Ascending aorta (tissue), 2 donors: Measurements from ENCODE around the gene SH2D6. TPM values are rescaled to one million over a fixed set of nuclear protein-coding genes. Genes with fewer than 3 reads are reported as not detected.

Source experiments
- DNase-seq, 2 donors: peaks; one replicate each; pipeline ENCODE4 v3.0.0-alpha.2; 2019; ENCODE audit warnings: low spot score in 2 of 2
- H3K27ac ChIP-seq, 2 donors: fragments of 200-600 bp; sonication (generic); one replicate each; pipeline ENCODE4 v1.5.1; 2016 to 2017; ENCODE audit warnings: mild to moderate bottlenecking in 1 of 2
- H3K27me3 ChIP-seq: fragments of 200-600 bp; sonication (generic); one replicate; pipeline ENCODE4 v1.5.1; 2017
- H3K36me3 ChIP-seq, 2 donors: fragments of 200-600 bp; sonication (generic); one replicate each; pipeline ENCODE4 v1.5.1; 2016
- H3K4me1 ChIP-seq, 2 donors: fragments of 200-600 bp; sonication (generic); one replicate each; pipeline ENCODE4 v1.5.1; 2016 to 2017; ENCODE audit warnings: mild to moderate bottlenecking in 1 of 2
- H3K4me3 ChIP-seq, 2 donors: fragments of 200-600 bp; sonication (generic); one replicate each; pipeline ENCODE4 v1.5.1; 2016 to 2017; ENCODE audit warnings: mild to moderate bottlenecking in 1 of 2
- H3K9me3 ChIP-seq, 2 donors: fragments of 200-600 bp; sonication (generic); one replicate each; pipeline ENCODE4 v1.5.1; 2016
- intact Hi-C: fragments of 100-400 bp; cut with DNase I; formaldehyde crosslinking; loops from one replicate; pipeline ENCODE4 v1.15.1; 2023
- total RNA-seq: library from RNA; depleted of rRNA; stranded (reverse); fragments of >200 nt; gene quantifications from one replicate; pipeline ENCODE4 v1.1.0, GENCODE V29; 2016
- TF ChIP-seq, protein P1 (sequence below), 3 experiments: fragments of 200-600 bp in 2 of 3; fragments of 450-650 bp in 1 of 3; sonication (generic) in 2 of 3; IDR thresholded peaks; one replicate each; pipeline ENCODE4 v1.5.1; 2016 to 2019; ENCODE audit warnings: antibody characterized with exemption in 3 of 3, mild to moderate bottlenecking in 1 of 3, moderate library complexity in 1 of 3

The SH2D6 gene
- total RNA-seq, 1 donor from 2014 or later: not detected

DNA sequence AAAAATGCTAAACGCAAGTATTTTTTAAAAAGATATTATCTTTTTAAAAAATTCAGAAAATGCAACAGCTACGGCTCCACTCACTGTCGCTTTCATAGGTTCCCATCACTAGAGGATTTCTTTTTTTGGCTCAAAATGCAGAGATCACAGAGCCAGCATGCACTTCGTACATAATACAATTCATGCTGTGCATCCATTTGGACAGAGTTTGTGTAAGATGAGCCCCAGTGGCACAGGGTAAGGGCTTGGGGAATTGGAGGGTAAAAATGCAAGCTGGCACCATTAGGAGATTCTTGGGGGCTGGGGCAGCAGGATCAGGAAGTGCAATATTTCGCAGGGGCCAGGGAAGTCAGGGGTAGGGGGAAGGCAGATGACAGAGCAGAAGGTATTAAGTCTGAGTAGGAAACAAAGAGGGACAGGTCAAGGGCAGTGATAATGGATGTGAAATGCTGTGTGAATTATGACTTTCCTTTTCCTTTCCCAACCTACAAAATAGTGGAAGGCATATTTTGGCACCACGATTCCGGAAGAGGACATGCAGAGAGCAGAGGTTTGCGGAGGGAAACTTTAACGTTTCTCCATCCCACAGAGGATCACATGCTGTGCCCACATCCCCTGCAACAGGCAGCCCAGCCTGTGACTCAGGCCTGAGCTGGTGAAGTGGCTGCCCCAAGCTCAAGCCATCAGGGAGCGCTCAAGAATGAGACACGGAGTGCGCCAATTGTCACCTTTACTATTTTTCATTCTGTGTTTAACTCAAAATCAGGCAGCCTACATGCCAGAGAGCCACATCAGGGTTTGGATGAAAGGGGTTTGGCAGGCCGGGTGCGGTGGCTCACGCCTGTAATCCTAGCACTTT is 13.1 kb upstream of the SH2D6 start:
- Histone ChIP-seq H3K4me1 (peaks cover 0 to 10% of the 10 kb centered on the region in 2 donors), H3K27me3 (no peaks in the 10 kb centered on the region), H3K27ac (peak overlapping the region in 1 of 2 donors; percentile 25), H3K4me3 (no peak overlapping the region), H3K36me3 (peaks cover 1 to 5% of the 10 kb centered on the region in 2 donors), H3K9me3 (peaks cover 0 to 6% of the 10 kb centered on the region in 2 donors)
- TF ChIP-seq, protein P1, sequence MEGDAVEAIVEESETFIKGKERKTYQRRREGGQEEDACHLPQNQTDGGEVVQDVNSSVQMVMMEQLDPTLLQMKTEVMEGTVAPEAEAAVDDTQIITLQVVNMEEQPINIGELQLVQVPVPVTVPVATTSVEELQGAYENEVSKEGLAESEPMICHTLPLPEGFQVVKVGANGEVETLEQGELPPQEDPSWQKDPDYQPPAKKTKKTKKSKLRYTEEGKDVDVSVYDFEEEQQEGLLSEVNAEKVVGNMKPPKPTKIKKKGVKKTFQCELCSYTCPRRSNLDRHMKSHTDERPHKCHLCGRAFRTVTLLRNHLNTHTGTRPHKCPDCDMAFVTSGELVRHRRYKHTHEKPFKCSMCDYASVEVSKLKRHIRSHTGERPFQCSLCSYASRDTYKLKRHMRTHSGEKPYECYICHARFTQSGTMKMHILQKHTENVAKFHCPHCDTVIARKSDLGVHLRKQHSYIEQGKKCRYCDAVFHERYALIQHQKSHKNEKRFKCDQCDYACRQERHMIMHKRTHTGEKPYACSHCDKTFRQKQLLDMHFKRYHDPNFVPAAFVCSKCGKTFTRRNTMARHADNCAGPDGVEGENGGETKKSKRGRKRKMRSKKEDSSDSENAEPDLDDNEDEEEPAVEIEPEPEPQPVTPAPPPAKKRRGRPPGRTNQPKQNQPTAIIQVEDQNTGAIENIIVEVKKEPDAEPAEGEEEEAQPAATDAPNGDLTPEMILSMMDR (IDR thresholded peaks at IDR 0.05): no peak
- DNase-seq: peak in 1 of 2 donors; percentile 45
- intact Hi-C loops: no loop called here

DNA sequence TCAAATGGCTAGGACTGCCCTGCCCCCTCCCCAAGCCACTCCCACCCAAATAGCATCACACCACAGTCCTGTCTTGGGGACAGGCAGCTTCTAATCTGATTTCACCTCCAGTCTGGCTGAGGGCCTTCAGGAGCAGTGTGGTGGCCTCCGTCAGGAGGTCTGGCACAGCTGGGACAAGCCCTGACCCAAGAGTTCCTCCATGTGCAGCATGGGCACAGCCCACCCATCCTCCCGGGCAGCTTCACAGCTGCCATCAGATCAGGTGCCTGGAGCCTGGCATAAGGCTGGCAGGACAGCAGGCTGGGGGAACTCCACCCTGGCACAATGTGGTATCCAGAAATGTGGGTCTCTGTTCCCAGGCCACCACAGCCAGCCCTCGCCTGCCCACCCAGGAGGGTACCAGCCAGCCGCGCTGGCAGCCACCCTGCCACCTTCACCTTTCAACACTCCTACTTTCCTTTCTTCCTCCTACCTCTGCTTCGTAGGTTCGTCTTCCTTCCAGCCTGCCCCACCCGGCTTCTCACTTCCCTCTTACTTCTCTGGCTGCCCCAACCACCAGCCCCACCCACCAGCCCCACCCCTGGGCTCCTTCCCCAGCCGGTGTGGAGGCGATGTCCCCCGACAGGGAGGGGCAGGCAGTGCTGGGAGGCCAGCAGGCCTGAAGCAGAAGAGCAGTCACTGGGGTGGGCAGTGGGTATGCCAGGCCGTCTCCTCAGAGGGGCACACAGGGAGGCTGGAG is 8.5 kb upstream of the SH2D6 start, which contains the start of gene CAPG:
TSS of gene CAPG (minus strand) at position 522 of the 739 bp plus-strand sequence. CDS start 8,221 bp downstream, outside the sequence.
- Histone ChIP-seq H3K9me3 (no peaks in the 10 kb centered on the region), H3K36me3 (no peaks in the 10 kb centered on the region), H3K27ac (peak within 1 kb of the TSS in 1 of 2 donors; percentile 63), H3K4me3 (peak within 1 kb of the TSS in 1 of 2 donors; percentile 25), H3K4me1 (peaks cover 0 to 15% of the 10 kb centered on the region in 2 donors), H3K27me3 (no peaks in the 10 kb centered on the region)
- DNase-seq: no peak
- TF ChIP-seq, protein P1 (IDR thresholded peaks at IDR 0.05): no peak
- intact Hi-C loops: no loop called here

DNA sequence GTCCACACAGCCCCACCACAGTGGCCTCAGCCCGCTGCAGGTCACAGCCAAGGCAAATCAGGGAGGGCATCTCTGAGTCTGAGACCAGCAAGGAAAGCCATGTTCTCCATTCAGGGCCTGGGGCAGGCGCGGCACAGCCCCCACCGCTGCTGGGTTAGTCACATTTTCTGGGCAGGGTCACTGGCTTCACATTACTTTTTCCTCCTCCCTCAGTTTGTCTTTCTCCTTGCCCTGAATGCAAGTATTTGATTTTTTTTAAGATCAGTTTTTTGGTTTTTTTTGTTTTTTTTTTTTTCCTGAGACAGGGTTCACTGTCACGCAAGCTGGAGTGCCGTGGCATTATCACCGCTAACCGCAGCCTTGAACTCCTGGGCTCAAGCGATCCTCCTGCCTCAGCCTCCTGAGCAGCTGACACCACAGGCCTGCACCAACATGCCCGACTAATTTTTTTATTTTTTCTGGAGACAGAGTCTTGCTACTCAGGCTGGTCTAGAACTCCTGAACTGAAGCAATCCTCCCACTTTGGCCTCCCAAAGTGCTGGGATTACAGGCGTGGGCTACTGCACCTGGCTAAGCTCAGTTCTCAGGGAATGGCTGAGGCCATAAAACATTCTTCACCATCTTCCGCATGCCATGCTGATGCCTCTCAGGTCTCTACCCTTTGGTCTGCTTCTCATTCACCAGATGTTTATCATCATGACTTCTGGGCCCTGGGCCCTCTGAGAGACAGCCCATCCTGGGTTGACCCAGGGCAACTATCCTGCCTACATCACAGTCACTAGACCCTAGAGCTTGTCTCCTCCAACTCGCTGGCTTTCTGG is 7.7 kb upstream of the SH2D6 start:
- Histone ChIP-seq H3K27me3 (no peaks in the 10 kb centered on the region), H3K36me3 (no peaks in the 10 kb centered on the region), H3K4me3 (peak overlapping the region in 1 of 2 donors; percentile 25), H3K9me3 (no peaks in the 10 kb centered on the region), H3K27ac (peak overlapping the region in 1 of 2 donors; percentile 63), H3K4me1 (peaks cover 0 to 15% of the 10 kb centered on the region in 2 donors)
- intact Hi-C loops: no loop called here
- TF ChIP-seq, protein P1 (IDR thresholded peaks at IDR 0.05): no peak
- no peak for DNase-seq

DNA sequence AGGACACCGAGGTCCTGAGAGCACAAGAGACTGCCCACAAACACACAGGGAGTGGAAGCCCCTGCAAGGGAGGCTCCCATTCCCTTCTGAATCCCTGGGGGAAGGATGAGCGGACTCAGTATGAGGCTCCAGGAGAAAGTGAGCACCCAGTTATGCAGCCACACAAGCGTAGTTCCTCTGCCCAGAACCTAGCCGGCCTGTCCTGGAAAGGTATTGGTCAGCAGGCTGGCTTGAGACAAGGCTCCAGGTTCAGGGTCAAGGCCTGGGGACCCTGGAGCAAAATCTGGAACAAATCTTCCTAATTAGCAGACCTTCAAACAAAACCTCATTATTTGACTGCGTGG is 7.1 kb upstream of the SH2D6 start:
- no peak for DNase-seq
- no peaks in the 10 kb centered on the region for H3K27me3 ChIP-seq
- H3K27ac ChIP-seq: no peak overlapping the region
- H3K36me3 ChIP-seq: no peaks in the 10 kb centered on the region
- H3K9me3 ChIP-seq: no peaks in the 10 kb centered on the region
- TF ChIP-seq, protein P1 (IDR thresholded peaks at IDR 0.05): no peak
- peaks cover 0 to 15% of the 10 kb centered on the region in 2 donors for H3K4me1 ChIP-seq
- no peak overlapping the region for H3K4me3 ChIP-seq
- intact Hi-C loops: no loop called here
